ENCODE results near the gene TWF2.

The TWF2 gene

GRCh38 chr3:52202384-52203077 lies 36.4 kb downstream of the TWF2 start:
- DNase-seq (ENCODE audit: low spot score) = no peak

GRCh38 chr3:52200981-52201679 lies 37.8 kb downstream of the TWF2 start:
- DNase-seq (ENCODE audit: low spot score) = no peak

GRCh38 chr3:52198643-52199608 lies 40.0 kb downstream of the TWF2 start:
- no peak for DNase-seq (ENCODE audit: low spot score)

- DNase-seq (ENCODE audit: low spot score) = peak; percentile 99
Observed at GRCh38 chr3:52197842-52198625, 40.9 kb downstream of the TWF2 start, which contains the start of gene ALAS1. Gene ALAS1, plus strand, starts transcription at chr3:52198160. Its CDS starts 1,082 bp downstream, at chr3:52199242.

GRCh38 chr3:52197499-52197841 lies 41.5 kb downstream of the TWF2 start:
- no peak for DNase-seq (ENCODE audit: low spot score)

GRCh38 chr3:52196977-52197376 lies 42.0 kb downstream of the TWF2 start:
- no peak for DNase-seq (ENCODE audit: low spot score)

- peak; percentile 53 for DNase-seq (ENCODE audit: low spot score)
Observed at GRCh38 chr3:52195823-52196331, 43.1 kb downstream of the TWF2 start.

GRCh38 chr3:52195291-52195597 lies 43.7 kb downstream of the TWF2 start:
- no peak for DNase-seq (ENCODE audit: low spot score)

GRCh38 chr3:52194485-52195290 lies 44.3 kb downstream of the TWF2 start:
- no peak for DNase-seq (ENCODE audit: low spot score)

- peak; percentile 55 for DNase-seq (ENCODE audit: low spot score)
Observed at GRCh38 chr3:52193065-52193464, 45.9 kb downstream of the TWF2 start.

- DNase-seq (ENCODE audit: low spot score) = no peak
Observed at GRCh38 chr3:52191663-52192062, 47.3 kb downstream of the TWF2 start.

GRCh38 chr3:52190294-52191074 lies 48.5 kb downstream of the TWF2 start:
- DNase-seq (ENCODE audit: low spot score) = no peak

- no peak for DNase-seq (ENCODE audit: low spot score)
Observed at GRCh38 chr3:52188556-52188955, 50.4 kb downstream of the TWF2 start.

- DNase-seq (ENCODE audit: low spot score) = no peak
Observed at GRCh38 chr3:52186729-52187128, 52.2 kb downstream of the TWF2 start.

- DNase-seq (ENCODE audit: low spot score) = no peak
Observed at GRCh38 chr3:52185837-52186236, 53.1 kb downstream of the TWF2 start.

GRCh38 chr3:52185311-52185710 lies 53.6 kb downstream of the TWF2 start:
- DNase-seq (ENCODE audit: low spot score) = no peak

GRCh38 chr3:52184690-52185089 lies 54.3 kb downstream of the TWF2 start:
- DNase-seq (ENCODE audit: low spot score) = no peak

GRCh38 chr3:52183786-52184445 lies 55.0 kb downstream of the TWF2 start:
- DNase-seq (ENCODE audit: low spot score) = no peak

GRCh38 chr3:52182691-52183090 lies 56.3 kb downstream of the TWF2 start:
- DNase-seq (ENCODE audit: low spot score) = no peak

- DNase-seq (ENCODE audit: low spot score) = no peak
Observed at GRCh38 chr3:52182196-52182595, 56.8 kb downstream of the TWF2 start.
